Choroid plexus epithelial cell (primary cell): ENCODE measurements around the gene IRX4.

Experiments used
- DNase-seq: peaks from one replicate; pipeline ENCODE4 v3.0.0-alpha.2; 2010; ENCODE audit warnings: low read depth
- H3K4me3 ChIP-seq: 2 replicates; pipeline ENCODE4 v1.5.1; 2011; ENCODE audit warnings: low read depth, mild to moderate bottlenecking, control low read depth, low read length, moderate library complexity
- TF ChIP-seq, protein P1 (sequence below): conservative IDR thresholded peaks from 2 replicates; pipeline ENCODE4 v1.5.1; 2011; ENCODE audit warnings: low read depth, mild to moderate bottlenecking, control low read depth, inconsistent platforms, low read length, moderate library complexity

IRX4 gene

DNA sequence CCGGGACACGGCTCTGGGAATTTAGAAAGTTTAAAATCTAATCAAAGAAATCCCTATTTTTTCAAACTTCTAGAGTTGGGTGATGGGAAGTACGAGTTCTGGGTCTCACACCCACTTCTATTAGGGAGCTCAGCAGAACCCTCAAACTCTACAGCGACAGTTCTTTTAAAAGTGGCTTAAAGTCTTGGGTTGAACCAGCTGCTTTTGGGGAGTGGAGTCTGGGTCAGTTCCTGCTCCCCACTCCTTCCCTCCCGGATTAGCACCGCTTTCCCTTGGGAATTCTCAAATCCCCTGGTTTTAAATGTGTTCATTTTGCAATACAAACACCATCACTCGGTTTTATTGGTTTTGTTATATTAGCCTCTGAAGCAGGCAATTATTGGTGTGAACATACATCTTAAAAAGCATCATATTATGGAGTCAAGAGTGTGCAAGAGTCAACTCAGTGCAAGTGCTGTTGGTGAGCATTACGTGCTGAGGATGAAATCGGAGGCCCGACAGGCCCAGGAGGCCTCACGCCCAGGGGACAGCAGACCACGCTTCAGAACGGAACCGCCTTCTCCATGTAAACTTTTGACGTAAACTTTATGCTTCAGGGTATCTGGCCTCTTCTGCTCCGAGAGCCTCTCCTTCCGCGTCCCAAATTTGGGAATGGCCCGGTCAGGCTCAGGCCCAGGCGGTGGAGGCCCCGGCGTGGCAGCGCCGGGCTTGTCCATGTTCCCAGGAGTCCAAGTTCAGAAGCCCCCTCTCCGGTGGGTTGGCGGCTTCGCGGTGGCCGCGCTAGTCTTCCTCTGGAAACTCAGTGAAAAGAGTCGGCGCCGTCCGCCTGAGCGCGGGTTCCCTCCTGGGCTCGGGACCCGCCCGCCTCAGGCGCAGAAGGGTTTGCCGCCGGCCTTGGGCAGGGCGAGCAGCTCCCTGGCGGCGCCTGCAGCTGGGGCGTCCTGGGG, 5.3 kb downstream of the IRX4 start:
- no peak for DNase-seq
- TF ChIP-seq, protein P1, sequence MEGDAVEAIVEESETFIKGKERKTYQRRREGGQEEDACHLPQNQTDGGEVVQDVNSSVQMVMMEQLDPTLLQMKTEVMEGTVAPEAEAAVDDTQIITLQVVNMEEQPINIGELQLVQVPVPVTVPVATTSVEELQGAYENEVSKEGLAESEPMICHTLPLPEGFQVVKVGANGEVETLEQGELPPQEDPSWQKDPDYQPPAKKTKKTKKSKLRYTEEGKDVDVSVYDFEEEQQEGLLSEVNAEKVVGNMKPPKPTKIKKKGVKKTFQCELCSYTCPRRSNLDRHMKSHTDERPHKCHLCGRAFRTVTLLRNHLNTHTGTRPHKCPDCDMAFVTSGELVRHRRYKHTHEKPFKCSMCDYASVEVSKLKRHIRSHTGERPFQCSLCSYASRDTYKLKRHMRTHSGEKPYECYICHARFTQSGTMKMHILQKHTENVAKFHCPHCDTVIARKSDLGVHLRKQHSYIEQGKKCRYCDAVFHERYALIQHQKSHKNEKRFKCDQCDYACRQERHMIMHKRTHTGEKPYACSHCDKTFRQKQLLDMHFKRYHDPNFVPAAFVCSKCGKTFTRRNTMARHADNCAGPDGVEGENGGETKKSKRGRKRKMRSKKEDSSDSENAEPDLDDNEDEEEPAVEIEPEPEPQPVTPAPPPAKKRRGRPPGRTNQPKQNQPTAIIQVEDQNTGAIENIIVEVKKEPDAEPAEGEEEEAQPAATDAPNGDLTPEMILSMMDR, result no peak
- H3K4me3 ChIP-seq, result no peak overlapping the region

DNA sequence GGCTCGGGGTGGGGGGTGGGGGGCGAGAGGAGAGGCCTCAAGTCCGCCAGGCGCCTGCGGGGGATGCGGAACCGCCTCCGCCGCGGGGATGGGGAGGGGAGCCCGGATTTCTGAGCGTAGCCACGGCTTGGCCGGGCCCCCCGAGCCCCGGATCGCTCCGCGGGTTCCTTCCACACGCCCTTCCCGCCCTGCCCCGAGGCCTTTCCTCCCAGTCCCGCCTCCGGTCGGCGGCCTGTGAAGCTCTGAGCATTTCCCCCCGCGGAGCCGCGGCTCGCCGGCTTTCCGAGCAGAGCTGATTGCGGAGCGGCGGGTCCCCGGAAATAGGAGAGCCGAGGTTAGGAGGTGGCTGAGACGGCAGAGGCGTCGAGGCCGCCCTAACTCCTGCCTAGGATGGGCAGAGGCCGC, 6.1 kb downstream of the IRX4 start:
- TF ChIP-seq, protein P1, result no peak
- no peak overlapping the region for H3K4me3 ChIP-seq

DNA sequence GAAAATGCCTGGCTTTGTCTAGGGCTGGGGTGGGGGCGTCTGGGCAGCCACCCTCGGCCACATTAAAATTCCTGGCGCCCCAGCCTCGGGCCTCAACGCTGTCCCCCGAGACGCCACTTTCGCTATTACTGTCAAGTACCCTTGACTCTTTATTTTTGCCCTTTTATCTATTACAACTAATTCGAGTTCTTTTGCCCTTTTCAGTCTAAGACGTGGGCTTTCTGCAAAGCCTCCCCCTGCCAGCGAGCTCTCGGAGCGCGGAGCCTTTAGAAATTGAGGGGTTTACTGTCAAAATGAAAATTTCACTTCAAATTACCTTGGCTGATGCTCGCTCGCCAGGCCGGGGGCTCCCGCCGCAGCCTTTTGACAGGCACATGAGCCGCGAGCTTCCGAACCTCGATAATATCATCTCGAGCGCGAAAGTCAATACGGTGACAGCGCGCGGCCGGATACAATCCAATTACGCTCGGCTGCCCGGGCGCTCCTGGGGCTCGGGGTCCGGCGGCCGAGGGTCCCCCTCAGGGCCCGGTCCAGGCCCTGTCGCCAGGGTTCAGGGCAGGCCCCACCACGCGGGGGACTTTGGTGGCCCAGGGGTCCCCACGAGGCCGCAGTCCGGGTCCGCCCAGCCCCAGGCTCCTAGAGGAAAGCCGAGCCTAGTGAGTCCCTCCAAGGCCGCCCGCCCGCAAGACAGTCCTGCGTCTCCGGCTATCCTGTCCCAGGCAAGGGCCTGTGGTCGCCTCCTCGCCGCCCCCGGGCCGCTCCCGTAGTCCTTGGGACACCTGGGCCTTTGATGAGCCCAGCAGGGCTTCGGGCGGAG, 6.7 kb downstream of the IRX4 start:
- TF ChIP-seq, protein P1, result no peak
- DNase-seq, result no peak
- no peak overlapping the region for H3K4me3 ChIP-seq

More for the DNA sequence above, 6.1 kb downstream of the IRX4 start:
- DNase-seq, result no peak

DNA sequence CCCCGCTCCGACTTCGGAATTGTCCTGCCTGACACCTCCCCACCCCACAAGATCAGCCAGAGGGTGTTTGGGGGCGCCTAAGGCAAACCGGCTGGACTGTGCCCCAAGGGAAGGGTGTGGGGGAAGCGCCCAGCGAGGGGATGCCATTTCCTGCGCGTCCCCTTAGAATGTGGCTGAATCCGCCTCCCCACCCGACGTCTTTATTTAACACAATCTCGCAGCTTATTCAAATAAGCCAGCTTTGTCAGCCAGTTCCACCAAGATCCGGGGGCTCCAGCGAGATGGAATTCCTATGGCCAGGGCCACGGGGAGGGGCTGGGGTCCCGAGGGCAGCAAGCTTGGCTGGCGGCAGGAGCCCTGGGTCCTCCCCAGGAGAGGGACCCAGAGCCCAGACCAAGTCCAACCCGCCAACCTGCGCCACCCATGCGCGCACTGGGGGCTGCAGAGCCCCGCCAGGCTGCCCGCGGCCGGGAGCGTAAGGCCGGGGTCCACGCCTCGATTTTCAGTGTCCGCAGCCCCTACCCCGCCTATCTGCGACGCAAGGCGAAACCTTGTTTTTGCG, 7.4 kb downstream of the IRX4 start:
- TF ChIP-seq, protein P1, result no peak
- DNase-seq, result no peak
- H3K4me3 ChIP-seq, result no peak overlapping the region

DNA sequence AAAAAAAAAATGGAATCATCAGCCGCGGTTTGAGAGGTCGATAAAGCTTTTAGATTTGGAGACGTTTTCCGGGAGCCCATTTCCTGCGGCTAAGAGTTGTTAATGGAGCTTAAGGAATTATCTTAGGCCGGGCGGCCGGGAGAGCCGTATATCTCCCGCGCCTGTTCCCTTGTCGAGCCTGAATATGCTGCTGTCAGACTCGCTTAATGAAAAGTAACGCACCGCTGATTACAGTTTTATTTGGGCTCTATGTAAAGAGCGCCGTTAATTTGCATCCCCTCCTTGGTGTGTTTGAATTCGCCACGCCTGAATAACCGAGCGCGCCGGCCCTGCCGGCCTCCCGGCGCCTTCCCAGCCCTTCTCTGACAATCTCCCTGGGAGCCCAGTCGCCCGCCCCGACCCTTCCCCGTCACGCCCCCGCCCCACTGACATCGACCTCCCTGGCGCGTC, 7.9 kb downstream of the IRX4 start:
- TF ChIP-seq, protein P1, result no peak
- DNase-seq, result no peak
- H3K4me3 ChIP-seq, result no peak overlapping the region

DNA sequence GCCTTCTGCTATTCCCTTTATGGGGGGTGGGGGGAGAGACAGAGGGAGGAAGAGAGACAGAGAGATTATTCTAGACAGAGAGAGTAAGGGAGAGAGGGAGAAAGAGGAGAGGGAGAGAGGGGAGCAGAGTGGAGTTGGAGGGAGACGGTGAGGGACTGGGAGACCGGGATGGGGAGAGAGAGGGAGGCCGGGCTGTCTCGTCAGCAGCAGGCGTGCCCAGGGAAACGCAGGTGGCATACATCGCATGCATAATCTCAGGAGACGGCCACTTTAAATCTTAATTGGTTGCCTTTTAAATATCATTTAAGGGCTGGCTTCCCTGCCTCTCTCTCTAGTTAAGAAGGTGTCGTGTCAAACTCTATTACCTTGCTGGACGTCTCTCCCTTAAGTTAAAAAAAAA, 8.4 kb downstream of the IRX4 start:
- no peak overlapping the region for H3K4me3 ChIP-seq
- DNase-seq, result no peak
- TF ChIP-seq, protein P1, result no peak
